WTC11 (cell line): ENCODE measurements around the gene FEN1. TPM values are rescaled to one million over a fixed set of nuclear protein-coding genes. Genes with fewer than 3 reads are reported as not detected.

ENCODE experiments used
- ATAC-seq: fragments of 200-7000 bp; cut with Tn5 transposase; 2 replicates; pipeline ENCODE4 v1.10.0; 2021; ENCODE audit warnings: mild to moderate bottlenecking, moderate library complexity
- CTCF ChIA-PET: fragments of 300-600 bp; sonication (Branson Sonifier 250); formaldehyde crosslinking; loops from one replicate; lab custom pipeline; 2021; ENCODE audit warnings: antibody characterized with exemption; lab: Charles Lee
- POLR2A ChIA-PET: fragments of 350-600 bp; sonication (Branson Sonifier 250); formaldehyde crosslinking; loops from one replicate; lab custom pipeline; 2021; ENCODE audit warnings: antibody characterized with exemption; lab: Charles Lee
- DNase-seq: peaks from one replicate; pipeline ENCODE4 v3.0.0; 2021; ENCODE audit warnings: low spot score
- H3K27ac Mint-ChIP-seq: 2 replicates; pipeline ENCODE4 v1.8.0; 2021; ENCODE audit warnings: mixed read lengths
- H3K27me3 Mint-ChIP-seq: 2 replicates; pipeline ENCODE4 v1.8.0; 2021; ENCODE audit warnings: low read depth, mild to moderate bottlenecking, moderate library complexity, mixed read lengths
- H3K36me3 Mint-ChIP-seq: 2 replicates; pipeline ENCODE4 v1.8.0; 2021; ENCODE audit warnings: mixed read lengths
- H3K4me1 Mint-ChIP-seq: 2 replicates; pipeline ENCODE4 v1.8.0; 2022; ENCODE audit warnings: mixed read lengths
- H3K4me3 Mint-ChIP-seq: 2 replicates; pipeline ENCODE4 v1.8.0; 2021; ENCODE audit warnings: mild to moderate bottlenecking, moderate library complexity, mixed read lengths
- H3K9me3 Mint-ChIP-seq: 2 replicates; pipeline ENCODE4 v1.8.0; 2021; ENCODE audit warnings: mixed read lengths
- CBFB ChIP-seq: sonication (generic); formaldehyde crosslinking; IDR thresholded peaks from 2 replicates; pipeline ENCODE4 v1.8.1; 2022; ENCODE audit warnings: mild to moderate bottlenecking, low read depth, missing genetic modification reagents
- ELF4 ChIP-seq: sonication (generic); formaldehyde crosslinking; IDR thresholded peaks from 2 replicates; pipeline ENCODE4 v1.8.1; 2022; ENCODE audit warnings: low read depth, mild to moderate bottlenecking, moderate library complexity, missing genetic modification reagents
- EMX1 ChIP-seq: fragments of 250-450 bp; sonication (Bioruptor Pico); IDR thresholded peaks from 2 replicates; pipeline ENCODE4 v1.8.0; 2021; ENCODE audit warnings: mild to moderate bottlenecking
- HMGA2 ChIP-seq: fragments of 250-450 bp; sonication (Bioruptor Pico); IDR thresholded peaks from 2 replicates; pipeline ENCODE4 v1.4.0; 2021; ENCODE audit warnings: mild to moderate bottlenecking, moderate library complexity
- NR2C2 ChIP-seq: sonication (generic); formaldehyde crosslinking; IDR thresholded peaks from 2 replicates; pipeline ENCODE4 v1.8.0; 2022; ENCODE audit warnings: mild to moderate bottlenecking, missing genetic modification reagents
- OVOL2 ChIP-seq: fragments of 250-450 bp; sonication (Bioruptor Pico); IDR thresholded peaks from 2 replicates; pipeline ENCODE4 v1.9.0; 2021; ENCODE audit warnings: mild to moderate bottlenecking, borderline replicate concordance
- PRRX2 ChIP-seq: fragments of 250-450 bp; sonication (Bioruptor Pico); IDR thresholded peaks from 2 replicates; pipeline ENCODE4 v1.8.0; 2021; ENCODE audit warnings: mild to moderate bottlenecking
- RORB ChIP-seq: fragments of 250-450 bp; sonication (Bioruptor Pico); IDR thresholded peaks from 2 replicates; pipeline ENCODE4 v1.9.0; 2021; ENCODE audit warnings: mild to moderate bottlenecking
- SOX15 ChIP-seq: fragments of 250-450 bp; sonication (Bioruptor Pico); IDR thresholded peaks from 2 replicates; pipeline ENCODE4 v1.9.0; 2021; ENCODE audit warnings: mild to moderate bottlenecking
- TCF7 ChIP-seq: sonication (generic); formaldehyde crosslinking; IDR thresholded peaks from 2 replicates; pipeline ENCODE4 v1.8.0; 2022; ENCODE audit warnings: mild to moderate bottlenecking, low read depth, missing genetic modification reagents, moderate library complexity
- TEAD1 ChIP-seq: sonication (generic); formaldehyde crosslinking; IDR thresholded peaks from 2 replicates; pipeline ENCODE4 v1.8.0; 2022; ENCODE audit warnings: mild to moderate bottlenecking, missing genetic modification reagents
- TEAD4 ChIP-seq: sonication (generic); formaldehyde crosslinking; IDR thresholded peaks from 2 replicates; pipeline ENCODE4 v1.8.0; 2022; ENCODE audit warnings: mild to moderate bottlenecking, missing genetic modification reagents
- ZNF138 ChIP-seq: sonication (generic); formaldehyde crosslinking; conservative IDR thresholded peaks from 2 replicates; pipeline ENCODE4 v1.8.1; 2022; ENCODE audit warnings: mild to moderate bottlenecking, moderate library complexity, missing genetic modification reagents
- total RNA-seq: library from RNA; stranded (reverse); gene quantifications from 3 replicates; pipeline ENCODE4 v1.2.3, GENCODE V29; 2021
- TF ChIP-seq, protein P1 (sequence below): fragments of 250-450 bp; sonication (Bioruptor Pico); IDR thresholded peaks from 2 replicates; pipeline ENCODE4 v1.9.0; 2021; ENCODE audit warnings: mild to moderate bottlenecking
- TF ChIP-seq, protein P2 (sequence below): sonication (generic); formaldehyde crosslinking; IDR thresholded peaks from 2 replicates; pipeline ENCODE4 v1.8.1; 2023; ENCODE audit warnings: mild to moderate bottlenecking, missing genetic modification reagents, borderline replicate concordance
- TF ChIP-seq, protein P3 (sequence below): fragments of 250-450 bp; sonication (Bioruptor Pico); IDR thresholded peaks from 2 replicates; pipeline ENCODE4 v1.9.0; 2021; ENCODE audit warnings: mild to moderate bottlenecking
- TF ChIP-seq, protein P4 (sequence below): sonication (generic); formaldehyde crosslinking; IDR thresholded peaks from 2 replicates; pipeline ENCODE4 v1.8.0; 2023; ENCODE audit warnings: missing genetic modification reagents
- TF ChIP-seq, protein P5 (sequence below): fragments of 250-450 bp; sonication (Bioruptor Pico); conservative IDR thresholded peaks from 2 replicates; pipeline ENCODE4 v1.9.0; 2021; ENCODE audit warnings: mild to moderate bottlenecking
- TF ChIP-seq, protein P6 (sequence below): sonication (generic); formaldehyde crosslinking; IDR thresholded peaks from 2 replicates; pipeline ENCODE4 v1.8.1; 2022; ENCODE audit warnings: mild to moderate bottlenecking, missing genetic modification reagents, moderate library complexity, borderline replicate concordance
- TF ChIP-seq, protein P7 (sequence below): fragments of 250-450 bp; sonication (Bioruptor Pico); IDR thresholded peaks from 2 replicates; pipeline ENCODE4 v2.1.2; 2022; ENCODE audit warnings: mild to moderate bottlenecking, moderate library complexity

Gene FEN1
- total RNA-seq, 1 experiment from 2014 or later = 96.3 TPM

DNA sequence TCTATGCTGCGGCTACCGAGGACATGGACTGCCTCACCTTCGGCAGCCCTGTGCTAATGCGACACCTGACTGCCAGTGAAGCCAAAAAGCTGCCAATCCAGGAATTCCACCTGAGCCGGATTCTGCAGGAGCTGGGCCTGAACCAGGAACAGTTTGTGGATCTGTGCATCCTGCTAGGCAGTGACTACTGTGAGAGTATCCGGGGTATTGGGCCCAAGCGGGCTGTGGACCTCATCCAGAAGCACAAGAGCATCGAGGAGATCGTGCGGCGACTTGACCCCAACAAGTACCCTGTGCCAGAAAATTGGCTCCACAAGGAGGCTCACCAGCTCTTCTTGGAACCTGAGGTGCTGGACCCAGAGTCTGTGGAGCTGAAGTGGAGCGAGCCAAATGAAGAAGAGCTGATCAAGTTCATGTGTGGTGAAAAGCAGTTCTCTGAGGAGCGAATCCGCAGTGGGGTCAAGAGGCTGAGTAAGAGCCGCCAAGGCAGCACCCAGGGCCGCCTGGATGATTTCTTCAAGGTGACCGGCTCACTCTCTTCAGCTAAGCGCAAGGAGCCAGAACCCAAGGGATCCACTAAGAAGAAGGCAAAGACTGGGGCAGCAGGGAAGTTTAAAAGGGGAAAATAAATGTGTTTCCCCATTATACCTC is 3.3 kb downstream of the FEN1 start:
- Mint-ChIP-seq H3K9me3 (no peaks in the 10 kb centered on the region), H3K4me1 (peaks cover 21% of the 10 kb centered on the region), H3K27me3 (no peaks in the 10 kb centered on the region), H3K36me3 (peaks cover 32% of the 10 kb centered on the region), H3K4me3 (no peak overlapping the region), H3K27ac (peak overlapping the region; percentile 65; the same call in 1 of the 2 replicates)
- CTCF ChIA-PET = interaction anchor here (1.5 to 4.6 kb wide), 8 partner anchors 8 to 312 kb away, joined by 7 to 64 read pairs (median 23); partner anchors contain the start of genes FADS1 and FADS2
- ATAC-seq (no peak), DNase-seq (no peak)
- POLR2A ChIA-PET = interaction anchor here (1.6 to 1.9 kb wide), 2 partner anchors 8 to 74 kb away, joined by 5 to 6 read pairs; no protein-coding TSS in a partner anchor
- TF ChIP-seq NR2C2 (CRISPR knock-in tag) = no peak
- no peak for TF ChIP-seq OVOL2 (CRISPR knock-in tag)
- TF ChIP-seq, protein P1, sequence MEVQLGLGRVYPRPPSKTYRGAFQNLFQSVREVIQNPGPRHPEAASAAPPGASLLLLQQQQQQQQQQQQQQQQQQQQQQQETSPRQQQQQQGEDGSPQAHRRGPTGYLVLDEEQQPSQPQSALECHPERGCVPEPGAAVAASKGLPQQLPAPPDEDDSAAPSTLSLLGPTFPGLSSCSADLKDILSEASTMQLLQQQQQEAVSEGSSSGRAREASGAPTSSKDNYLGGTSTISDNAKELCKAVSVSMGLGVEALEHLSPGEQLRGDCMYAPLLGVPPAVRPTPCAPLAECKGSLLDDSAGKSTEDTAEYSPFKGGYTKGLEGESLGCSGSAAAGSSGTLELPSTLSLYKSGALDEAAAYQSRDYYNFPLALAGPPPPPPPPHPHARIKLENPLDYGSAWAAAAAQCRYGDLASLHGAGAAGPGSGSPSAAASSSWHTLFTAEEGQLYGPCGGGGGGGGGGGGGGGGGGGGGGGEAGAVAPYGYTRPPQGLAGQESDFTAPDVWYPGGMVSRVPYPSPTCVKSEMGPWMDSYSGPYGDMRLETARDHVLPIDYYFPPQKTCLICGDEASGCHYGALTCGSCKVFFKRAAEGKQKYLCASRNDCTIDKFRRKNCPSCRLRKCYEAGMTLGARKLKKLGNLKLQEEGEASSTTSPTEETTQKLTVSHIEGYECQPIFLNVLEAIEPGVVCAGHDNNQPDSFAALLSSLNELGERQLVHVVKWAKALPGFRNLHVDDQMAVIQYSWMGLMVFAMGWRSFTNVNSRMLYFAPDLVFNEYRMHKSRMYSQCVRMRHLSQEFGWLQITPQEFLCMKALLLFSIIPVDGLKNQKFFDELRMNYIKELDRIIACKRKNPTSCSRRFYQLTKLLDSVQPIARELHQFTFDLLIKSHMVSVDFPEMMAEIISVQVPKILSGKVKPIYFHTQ (CRISPR knock-in tag) = no peak
- TF ChIP-seq, protein P2, sequence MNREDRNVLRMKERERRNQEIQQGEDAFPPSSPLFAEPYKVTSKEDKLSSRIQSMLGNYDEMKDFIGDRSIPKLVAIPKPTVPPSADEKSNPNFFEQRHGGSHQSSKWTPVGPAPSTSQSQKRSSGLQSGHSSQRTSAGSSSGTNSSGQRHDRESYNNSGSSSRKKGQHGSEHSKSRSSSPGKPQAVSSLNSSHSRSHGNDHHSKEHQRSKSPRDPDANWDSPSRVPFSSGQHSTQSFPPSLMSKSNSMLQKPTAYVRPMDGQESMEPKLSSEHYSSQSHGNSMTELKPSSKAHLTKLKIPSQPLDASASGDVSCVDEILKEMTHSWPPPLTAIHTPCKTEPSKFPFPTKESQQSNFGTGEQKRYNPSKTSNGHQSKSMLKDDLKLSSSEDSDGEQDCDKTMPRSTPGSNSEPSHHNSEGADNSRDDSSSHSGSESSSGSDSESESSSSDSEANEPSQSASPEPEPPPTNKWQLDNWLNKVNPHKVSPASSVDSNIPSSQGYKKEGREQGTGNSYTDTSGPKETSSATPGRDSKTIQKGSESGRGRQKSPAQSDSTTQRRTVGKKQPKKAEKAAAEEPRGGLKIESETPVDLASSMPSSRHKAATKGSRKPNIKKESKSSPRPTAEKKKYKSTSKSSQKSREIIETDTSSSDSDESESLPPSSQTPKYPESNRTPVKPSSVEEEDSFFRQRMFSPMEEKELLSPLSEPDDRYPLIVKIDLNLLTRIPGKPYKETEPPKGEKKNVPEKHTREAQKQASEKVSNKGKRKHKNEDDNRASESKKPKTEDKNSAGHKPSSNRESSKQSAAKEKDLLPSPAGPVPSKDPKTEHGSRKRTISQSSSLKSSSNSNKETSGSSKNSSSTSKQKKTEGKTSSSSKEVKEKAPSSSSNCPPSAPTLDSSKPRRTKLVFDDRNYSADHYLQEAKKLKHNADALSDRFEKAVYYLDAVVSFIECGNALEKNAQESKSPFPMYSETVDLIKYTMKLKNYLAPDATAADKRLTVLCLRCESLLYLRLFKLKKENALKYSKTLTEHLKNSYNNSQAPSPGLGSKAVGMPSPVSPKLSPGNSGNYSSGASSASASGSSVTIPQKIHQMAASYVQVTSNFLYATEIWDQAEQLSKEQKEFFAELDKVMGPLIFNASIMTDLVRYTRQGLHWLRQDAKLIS (CRISPR knock-in tag) = no peak
- TF ChIP-seq HMGA2 (CRISPR knock-in tag) = no peak
- TF ChIP-seq CBFB (CRISPR knock-in tag) = no peak
- TF ChIP-seq PRRX2 (CRISPR knock-in tag) = no peak
- TF ChIP-seq, protein P3, sequence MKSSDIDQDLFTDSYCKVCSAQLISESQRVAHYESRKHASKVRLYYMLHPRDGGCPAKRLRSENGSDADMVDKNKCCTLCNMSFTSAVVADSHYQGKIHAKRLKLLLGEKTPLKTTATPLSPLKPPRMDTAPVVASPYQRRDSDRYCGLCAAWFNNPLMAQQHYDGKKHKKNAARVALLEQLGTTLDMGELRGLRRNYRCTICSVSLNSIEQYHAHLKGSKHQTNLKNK (CRISPR knock-in tag) = no peak
- TF ChIP-seq, protein P4, sequence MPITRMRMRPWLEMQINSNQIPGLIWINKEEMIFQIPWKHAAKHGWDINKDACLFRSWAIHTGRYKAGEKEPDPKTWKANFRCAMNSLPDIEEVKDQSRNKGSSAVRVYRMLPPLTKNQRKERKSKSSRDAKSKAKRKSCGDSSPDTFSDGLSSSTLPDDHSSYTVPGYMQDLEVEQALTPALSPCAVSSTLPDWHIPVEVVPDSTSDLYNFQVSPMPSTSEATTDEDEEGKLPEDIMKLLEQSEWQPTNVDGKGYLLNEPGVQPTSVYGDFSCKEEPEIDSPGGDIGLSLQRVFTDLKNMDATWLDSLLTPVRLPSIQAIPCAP = no peak
- TF ChIP-seq TEAD1 (CRISPR knock-in tag) = no peak
- TF ChIP-seq, protein P5, sequence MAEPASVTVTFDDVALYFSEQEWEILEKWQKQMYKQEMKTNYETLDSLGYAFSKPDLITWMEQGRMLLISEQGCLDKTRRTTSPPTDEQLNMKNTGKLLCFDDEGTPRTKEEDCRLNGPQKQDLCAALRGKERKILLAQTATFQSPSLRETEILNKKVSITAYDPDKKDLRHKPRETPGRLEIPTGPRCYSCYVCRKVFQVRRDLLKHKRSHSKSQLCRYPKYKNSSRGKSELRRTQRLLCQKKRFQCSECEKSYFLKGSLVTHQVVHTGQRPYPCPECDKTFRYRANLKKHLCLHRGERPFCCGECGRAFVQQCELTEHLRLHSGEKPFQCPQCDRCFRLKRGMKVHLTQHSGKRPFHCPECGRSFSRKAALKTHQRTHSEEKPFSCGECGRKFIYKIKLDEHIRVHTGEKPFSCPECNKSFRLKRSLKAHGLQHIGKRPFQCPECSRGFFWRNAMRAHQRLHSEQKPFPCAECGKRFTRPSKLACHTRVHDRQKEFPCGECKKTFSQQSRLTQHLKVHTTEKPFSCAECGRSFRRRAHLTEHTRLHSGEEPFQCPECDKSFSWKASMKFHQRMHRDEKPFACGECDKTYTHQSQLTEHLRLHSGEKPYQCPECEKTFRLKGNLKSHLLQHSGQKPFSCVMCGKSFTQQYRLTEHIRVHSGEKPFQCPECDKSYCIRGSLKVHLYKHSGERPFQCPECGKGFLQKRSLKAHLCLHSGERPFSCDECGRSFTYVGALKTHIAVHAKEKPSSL (CRISPR knock-in tag) = no peak
- TF ChIP-seq, all 79 proteins: peak for 0

DNA sequence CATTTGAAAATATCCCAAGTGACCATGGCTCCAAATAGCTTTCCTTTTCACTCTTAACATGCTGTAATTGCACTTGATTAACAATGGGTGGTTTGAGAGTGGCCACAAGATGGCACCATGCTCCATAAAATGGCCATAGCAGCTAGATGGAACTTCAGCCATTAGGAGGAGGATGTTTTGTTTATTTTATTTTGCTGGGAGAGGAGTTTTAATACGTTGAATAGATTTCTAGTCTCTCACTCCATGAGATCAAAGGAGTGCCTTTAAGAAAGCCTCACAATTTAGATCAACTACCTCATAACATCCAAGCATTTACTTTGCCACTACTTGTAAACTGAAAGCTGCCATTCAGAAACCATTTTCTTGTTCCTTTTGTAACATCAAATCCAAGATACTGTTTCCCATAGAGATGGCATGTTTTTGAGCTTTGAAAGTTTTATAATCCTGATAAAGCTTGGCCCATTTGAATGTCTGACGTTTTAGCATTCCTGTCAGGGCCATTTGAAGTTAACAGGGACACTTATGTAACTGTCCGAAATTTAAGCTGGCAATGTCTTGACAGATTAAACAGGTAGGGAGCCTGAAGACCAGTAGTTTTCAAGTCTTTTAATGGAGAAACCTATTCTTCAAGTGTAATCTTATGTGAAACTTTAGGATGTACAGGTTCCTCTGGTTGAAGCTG is 4.7 kb downstream of the FEN1 start:
- Mint-ChIP-seq H3K27ac (peak overlapping the region; percentile 2), H3K4me1 (peaks cover 15% of the 10 kb centered on the region), H3K9me3 (no peaks in the 10 kb centered on the region), H3K36me3 (peaks cover 39% of the 10 kb centered on the region), H3K4me3 (no peak overlapping the region), H3K27me3 (no peaks in the 10 kb centered on the region)
- ChIA-PET CTCF (interaction anchor here (0.6 to 4.6 kb wide), 44 partner anchors 8 to 515 kb away, joined by 3 to 64 read pairs (median 4); partner anchors contain the start of genes FADS1 and FADS2), POLR2A (interaction anchor here (0.5 to 1.9 kb wide), 6 partner anchors 9 to 72 kb away, joined by 3 to 25 read pairs (median 4); no protein-coding TSS in a partner anchor)
- ATAC-seq (peak; percentile 9; the same call in 1 of the 2 replicates), DNase-seq (peak; percentile 70)
- TF ChIP-seq TEAD4 (CRISPR knock-in tag) = no peak
- TF ChIP-seq, protein P6, sequence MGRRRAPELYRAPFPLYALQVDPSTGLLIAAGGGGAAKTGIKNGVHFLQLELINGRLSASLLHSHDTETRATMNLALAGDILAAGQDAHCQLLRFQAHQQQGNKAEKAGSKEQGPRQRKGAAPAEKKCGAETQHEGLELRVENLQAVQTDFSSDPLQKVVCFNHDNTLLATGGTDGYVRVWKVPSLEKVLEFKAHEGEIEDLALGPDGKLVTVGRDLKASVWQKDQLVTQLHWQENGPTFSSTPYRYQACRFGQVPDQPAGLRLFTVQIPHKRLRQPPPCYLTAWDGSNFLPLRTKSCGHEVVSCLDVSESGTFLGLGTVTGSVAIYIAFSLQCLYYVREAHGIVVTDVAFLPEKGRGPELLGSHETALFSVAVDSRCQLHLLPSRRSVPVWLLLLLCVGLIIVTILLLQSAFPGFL (CRISPR knock-in tag) = no peak
- no peak for TF ChIP-seq TCF7 (CRISPR knock-in tag)
- no peak for TF ChIP-seq ELF4
- TF ChIP-seq, protein P7, sequence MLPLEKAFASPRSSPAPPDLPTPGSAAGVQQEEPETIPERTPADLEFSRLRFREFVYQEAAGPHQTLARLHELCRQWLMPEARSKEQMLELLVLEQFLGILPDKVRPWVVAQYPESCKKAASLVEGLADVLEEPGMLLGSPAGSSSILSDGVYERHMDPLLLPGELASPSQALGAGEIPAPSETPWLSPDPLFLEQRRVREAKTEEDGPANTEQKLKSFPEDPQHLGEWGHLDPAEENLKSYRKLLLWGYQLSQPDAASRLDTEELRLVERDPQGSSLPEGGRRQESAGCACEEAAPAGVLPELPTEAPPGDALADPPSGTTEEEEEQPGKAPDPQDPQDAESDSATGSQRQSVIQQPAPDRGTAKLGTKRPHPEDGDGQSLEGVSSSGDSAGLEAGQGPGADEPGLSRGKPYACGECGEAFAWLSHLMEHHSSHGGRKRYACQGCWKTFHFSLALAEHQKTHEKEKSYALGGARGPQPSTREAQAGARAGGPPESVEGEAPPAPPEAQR = no peak
- TF ChIP-seq ZNF138 (CRISPR knock-in tag) = no peak
- no peak for TF ChIP-seq EMX1 (CRISPR knock-in tag)
- 0 out of 2 replicates have a peak, but pooled peaks have one; percentile 19 for TF ChIP-seq RORB
- TF ChIP-seq SOX15 (CRISPR knock-in tag) = no peak
